ENCODE data around the gene MAP4. TPM values are rescaled to one million over a fixed set of nuclear protein-coding genes. Genes with fewer than 3 reads are reported as not detected.

The MAP4 gene
- total RNA-seq, 4 donors from 2014 or later = 117 to 175 (median 147) TPM

- TF ChIP-seq, protein P1, sequence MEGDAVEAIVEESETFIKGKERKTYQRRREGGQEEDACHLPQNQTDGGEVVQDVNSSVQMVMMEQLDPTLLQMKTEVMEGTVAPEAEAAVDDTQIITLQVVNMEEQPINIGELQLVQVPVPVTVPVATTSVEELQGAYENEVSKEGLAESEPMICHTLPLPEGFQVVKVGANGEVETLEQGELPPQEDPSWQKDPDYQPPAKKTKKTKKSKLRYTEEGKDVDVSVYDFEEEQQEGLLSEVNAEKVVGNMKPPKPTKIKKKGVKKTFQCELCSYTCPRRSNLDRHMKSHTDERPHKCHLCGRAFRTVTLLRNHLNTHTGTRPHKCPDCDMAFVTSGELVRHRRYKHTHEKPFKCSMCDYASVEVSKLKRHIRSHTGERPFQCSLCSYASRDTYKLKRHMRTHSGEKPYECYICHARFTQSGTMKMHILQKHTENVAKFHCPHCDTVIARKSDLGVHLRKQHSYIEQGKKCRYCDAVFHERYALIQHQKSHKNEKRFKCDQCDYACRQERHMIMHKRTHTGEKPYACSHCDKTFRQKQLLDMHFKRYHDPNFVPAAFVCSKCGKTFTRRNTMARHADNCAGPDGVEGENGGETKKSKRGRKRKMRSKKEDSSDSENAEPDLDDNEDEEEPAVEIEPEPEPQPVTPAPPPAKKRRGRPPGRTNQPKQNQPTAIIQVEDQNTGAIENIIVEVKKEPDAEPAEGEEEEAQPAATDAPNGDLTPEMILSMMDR (IDR thresholded peaks at IDR 0.05; ENCODE audit: low read depth) = no peak
Observed at GRCh38 chr3:47847260-47847659, 169.0 kb downstream of the MAP4 start.

GRCh38 chr3:47846880-47847248 is 169.4 kb downstream of the MAP4 start:
- TF ChIP-seq, protein P1 (IDR thresholded peaks at IDR 0.05; ENCODE audit: low read depth) = no peak

DNA sequence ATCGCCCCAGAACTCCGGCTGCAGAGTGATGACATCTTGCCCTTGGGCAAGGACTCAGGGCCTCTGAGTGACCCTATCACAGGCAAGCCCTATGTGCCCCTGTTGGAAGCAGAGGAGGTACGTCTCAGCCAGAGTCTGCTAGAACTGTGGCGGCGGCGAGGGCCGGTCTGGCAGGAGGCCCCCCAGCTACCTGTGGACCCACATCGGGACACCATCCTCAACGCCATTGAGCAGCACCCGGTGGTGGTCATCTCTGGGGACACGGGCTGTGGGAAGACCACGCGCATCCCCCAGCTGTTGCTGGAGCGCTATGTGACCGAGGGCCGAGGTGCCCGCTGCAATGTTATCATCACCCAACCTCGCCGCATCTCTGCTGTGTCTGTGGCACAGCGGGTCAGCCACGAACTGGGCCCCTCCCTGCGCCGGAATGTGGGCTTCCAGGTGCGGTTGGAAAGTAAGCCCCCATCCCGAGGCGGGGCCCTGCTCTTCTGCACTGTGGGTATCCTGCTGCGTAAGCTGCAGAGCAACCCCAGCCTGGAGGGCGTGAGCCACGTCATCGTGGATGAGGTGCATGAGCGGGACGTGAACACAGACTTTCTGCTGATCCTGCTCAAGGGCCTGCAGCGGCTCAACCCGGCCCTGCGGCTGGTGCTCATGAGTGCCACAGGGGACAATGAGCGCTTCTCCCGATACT is 169.9 kb downstream of the MAP4 start:
- TF ChIP-seq, protein P1 (IDR thresholded peaks at IDR 0.05; ENCODE audit: low read depth) = no peak

DNA sequence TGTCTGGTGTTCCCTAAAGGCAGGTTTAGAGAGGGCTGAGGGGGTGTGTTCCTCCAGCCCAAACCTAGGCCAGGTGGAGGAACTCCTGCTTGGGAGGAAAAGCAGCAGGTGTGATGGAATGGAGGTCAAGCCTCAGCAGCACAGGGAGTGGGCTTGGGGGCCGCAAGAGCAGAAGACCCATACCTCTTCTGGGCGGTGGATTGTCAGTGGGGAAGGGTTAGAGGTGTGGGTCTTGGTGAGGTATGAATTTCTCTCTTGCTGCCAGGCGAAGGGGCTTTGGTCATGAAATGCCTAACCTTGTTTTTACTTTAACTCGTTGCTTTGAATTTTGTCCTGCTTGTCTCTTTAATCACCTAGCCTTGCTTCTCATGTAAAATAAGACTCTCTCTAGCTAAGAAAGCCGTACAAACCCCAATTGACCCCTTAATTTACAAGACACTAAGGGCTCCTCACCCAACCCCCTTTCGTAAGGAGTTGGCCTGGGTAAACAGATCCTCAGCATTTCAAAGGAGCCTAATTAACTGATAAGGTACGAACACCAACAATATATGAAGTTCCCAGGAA is 174.3 kb downstream of the MAP4 start:
- TF ChIP-seq, protein P1 (IDR thresholded peaks at IDR 0.05; ENCODE audit: low read depth) = no peak

DNA sequence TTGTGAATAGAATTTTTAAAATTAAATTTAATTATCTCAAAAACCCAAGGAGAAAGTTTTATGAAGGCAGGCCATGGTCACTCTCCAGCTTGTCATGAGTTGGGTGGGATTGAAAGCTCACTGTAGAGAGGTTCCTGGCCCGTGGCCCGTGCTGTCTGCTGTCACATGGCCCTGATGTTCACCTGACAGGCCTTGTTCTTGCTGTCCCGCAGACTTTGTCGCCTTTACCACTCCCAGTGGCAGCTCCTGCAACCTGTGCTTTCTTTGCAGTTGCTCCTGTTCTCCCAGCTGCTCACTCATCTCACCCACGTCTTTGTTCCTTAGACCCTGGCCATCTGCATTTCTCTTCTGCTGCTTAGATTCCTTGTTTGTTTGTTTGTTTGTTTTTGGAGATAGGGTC is 177.7 kb downstream of the MAP4 start:
- TF ChIP-seq, protein P1 (IDR thresholded peaks at IDR 0.05; ENCODE audit: low read depth) = no peak

DNA sequence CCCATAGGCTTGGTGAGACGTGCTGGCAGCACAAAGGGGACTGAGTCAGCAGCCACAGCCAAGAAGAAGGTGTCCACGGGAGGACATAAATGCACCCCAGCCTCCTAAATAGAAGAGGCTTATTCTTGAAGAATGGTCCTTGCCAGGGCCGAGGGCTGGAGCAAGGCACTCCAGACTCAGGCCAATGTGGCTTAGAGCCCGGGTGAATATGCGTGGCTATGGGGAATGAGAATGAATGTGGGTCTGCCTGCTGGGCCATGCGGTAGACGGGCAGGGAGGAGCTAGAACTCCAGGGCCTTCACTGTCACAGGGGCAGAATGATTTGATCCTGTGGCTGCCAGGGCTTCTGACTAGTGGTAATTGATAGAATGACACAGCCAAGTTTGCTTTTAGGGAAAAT is 179.2 kb downstream of the MAP4 start:
- TF ChIP-seq, protein P1 (IDR thresholded peaks at IDR 0.05; ENCODE audit: low read depth) = no peak

DNA sequence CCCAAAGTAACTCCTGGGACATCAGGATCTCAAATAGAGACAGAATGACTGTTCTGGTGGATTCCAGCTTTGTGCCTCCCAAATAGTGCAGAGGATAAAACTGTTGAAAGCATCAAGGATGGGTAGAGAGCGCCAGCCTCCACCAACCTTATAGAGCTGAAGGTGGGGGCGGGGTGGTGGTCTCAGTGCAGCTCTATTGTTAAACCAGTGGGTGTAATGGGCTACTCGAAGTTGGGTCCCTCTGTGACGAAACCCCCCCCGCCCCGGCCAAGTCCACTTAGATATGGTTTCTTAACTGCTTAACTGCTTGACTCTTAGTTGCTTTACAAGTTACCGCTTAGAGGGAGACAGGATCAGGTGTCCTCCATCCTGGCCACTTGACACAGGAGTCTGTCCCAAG is 190.6 kb downstream of the MAP4 start:
- TF ChIP-seq, protein P1 (IDR thresholded peaks at IDR 0.05; ENCODE audit: low read depth) = no peak

Data from subcutaneous adipose tissue (tissue), 4 donors.